Left ventricle myocardium inferior (tissue), 1 donor: ENCODE measurements around the gene REEP1. TPM values are rescaled to one million over a fixed set of nuclear protein-coding genes. Genes with fewer than 3 reads are reported as not detected.
"Not testable (repeated sequence)": the region's sequence is repeated elsewhere in the genome, so short reads cannot be mapped to it uniquely, and the experiment has no call there.

Experiments used
- DNase-seq: peaks from one replicate; pipeline ENCODE4 v3.0.0-alpha.2; 2020
- H3K27ac ChIP-seq: fragments of 200-600 bp; replicated peaks from 2 replicates; pipeline ENCODE4 v1.8.0; 2021
- H3K27me3 ChIP-seq: fragments of 200-600 bp; 2 replicates; pipeline ENCODE4 v1.8.0; 2021; ENCODE audit warnings: low read depth
- H3K36me3 ChIP-seq: fragments of 200-600 bp; 2 replicates; pipeline ENCODE4 v1.8.0; 2021
- H3K4me1 ChIP-seq: fragments of 200-600 bp; 2 replicates; pipeline ENCODE4 v1.8.0; 2021
- H3K4me3 ChIP-seq: fragments of 200-600 bp; 2 replicates; pipeline ENCODE4 v1.8.0; 2021; ENCODE audit warnings: mild to moderate bottlenecking, moderate library complexity
- H3K9me3 ChIP-seq: fragments of 200-600 bp; replicated peaks from 2 replicates; pipeline ENCODE4 v1.8.0; 2021
- CTCF ChIP-seq: fragments of 200-600 bp; IDR thresholded peaks from 2 replicates; pipeline ENCODE4 v1.8.0; 2021; ENCODE audit warnings: antibody characterized with exemption, mild to moderate bottlenecking, borderline replicate concordance
- intact Hi-C: fragments of 100-400 bp; cut with micrococcal nuclease; formaldehyde crosslinking; loops from one replicate; pipeline ENCODE4 v1.11.0; 2022
- total RNA-seq: library from RNA; stranded (reverse); fragmentation: NEBNext Ultra II Directional; extraction: Animal tissue kit (Norgen Biotek cat#: 25700); gene quantifications from one replicate; pipeline ENCODE4 v1.2.1, GENCODE V29; 2021
- donor health status: DM: no; HTN: yes; CAD: no; lungs with severe emphysema.

REEP1 gene
- total RNA-seq, 1 donor from 2014 or later = 30.2 TPM

GRCh38 chr2:86229221-86229620 lies 108.2 kb downstream of the REEP1 start:
- Histone ChIP-seq H3K4me3 (no peak overlapping the region), H3K4me1 (peaks cover 30% of the 10 kb centered on the region), H3K36me3 (no peaks in the 10 kb centered on the region), H3K9me3 (no peaks in the 10 kb centered on the region), H3K27me3 (no peaks in the 10 kb centered on the region), H3K27ac (no peak overlapping the region)
- TF ChIP-seq CTCF = no peak
- DNase-seq = no peak
- intact Hi-C loops = no loop called here

GRCh38 chr2:86228574-86228973 lies 108.9 kb downstream of the REEP1 start:
- H3K4me3 ChIP-seq, H3K36me3 ChIP-seq, H3K27ac ChIP-seq, H3K27me3 ChIP-seq, DNase-seq, H3K9me3 ChIP-seq, intact Hi-C loops: not testable (repeated sequence)
- peaks cover 32% of the 10 kb centered on the region for H3K4me1 ChIP-seq

GRCh38 chr2:86227685-86228084 lies 109.7 kb downstream of the REEP1 start:
- intact Hi-C loops = no loop called here
- no peaks in the 10 kb centered on the region for H3K27me3 ChIP-seq
- peaks cover 41% of the 10 kb centered on the region for H3K4me1 ChIP-seq
- H3K27ac ChIP-seq = no peak overlapping the region
- H3K36me3 ChIP-seq = no peaks in the 10 kb centered on the region
- DNase-seq = no peak
- no peak overlapping the region for H3K4me3 ChIP-seq
- no peaks in the 10 kb centered on the region for H3K9me3 ChIP-seq
- TF ChIP-seq CTCF = no peak

- Histone ChIP-seq H3K4me3 (no peak overlapping the region), H3K27ac (peak overlapping the region; percentile 38), H3K9me3 (no peaks in the 10 kb centered on the region), H3K4me1 (peaks cover 49% of the 10 kb centered on the region), H3K36me3 (no peaks in the 10 kb centered on the region), H3K27me3 (no peaks in the 10 kb centered on the region)
- no peak for DNase-seq
- intact Hi-C loops = no loop called here
- TF ChIP-seq CTCF = no peak
Measured at GRCh38 chr2:86226636-86227520, 110.5 kb downstream of the REEP1 start.

- peak overlapping the region; percentile 89 for H3K27ac ChIP-seq
- H3K4me1 ChIP-seq = peaks cover 57% of the 10 kb centered on the region
- intact Hi-C loops = no loop called here
- no peaks in the 10 kb centered on the region for H3K27me3 ChIP-seq
- no peak for TF ChIP-seq CTCF
- no peaks in the 10 kb centered on the region for H3K36me3 ChIP-seq
- DNase-seq = no peak
- H3K4me3 ChIP-seq = no peak overlapping the region
- H3K9me3 ChIP-seq = no peaks in the 10 kb centered on the region
Measured at GRCh38 chr2:86226070-86226469, 111.4 kb downstream of the REEP1 start.

GRCh38 chr2:86225581-86225980 lies 111.8 kb downstream of the REEP1 start:
- Histone ChIP-seq H3K4me3 (peak overlapping the region; percentile 46), H3K9me3 (no peaks in the 10 kb centered on the region), H3K4me1 (peaks cover 62% of the 10 kb centered on the region), H3K36me3 (no peaks in the 10 kb centered on the region), H3K27me3 (no peaks in the 10 kb centered on the region), H3K27ac (peak overlapping the region; percentile 89)
- intact Hi-C loops = no loop called here
- TF ChIP-seq CTCF = peak; percentile 25
- DNase-seq = peak; percentile 77
